BLaER1 (cell line): ENCODE results near the gene ARL4A.
A peak's percentile ranks its signal among the peaks of the same experiment; 100 is the strongest.
"Not testable (repeated sequence)": the region's sequence is repeated elsewhere in the genome, so short reads cannot be mapped to it uniquely, and the experiment has no call there.

Source experiments
- H3K27ac ChIP-seq: shearing (Covaris generic); formaldehyde crosslinking; 2 replicates; pipeline ENCODE4 v1.8.1; 2022
- H3K27me3 ChIP-seq: shearing (Covaris generic); formaldehyde crosslinking; 2 replicates; pipeline ENCODE4 v1.8.1; 2022
- H3K36me3 ChIP-seq: shearing (Covaris generic); formaldehyde crosslinking; 2 replicates; pipeline ENCODE4 v1.8.1; 2022
- H3K4me1 ChIP-seq: shearing (Covaris generic); formaldehyde crosslinking; 2 replicates; pipeline ENCODE4 v1.8.1; 2022
- H3K4me2 ChIP-seq: shearing (Covaris generic); formaldehyde crosslinking; 2 replicates; pipeline ENCODE4 v1.8.1; 2022
- H3K4me3 ChIP-seq: shearing (Covaris generic); formaldehyde crosslinking; 2 replicates; pipeline ENCODE4 v1.8.1; 2022
- H3K9ac ChIP-seq: shearing (Covaris generic); formaldehyde crosslinking; 2 replicates; pipeline ENCODE4 v1.8.1; 2022
- H3K9me3 ChIP-seq: shearing (Covaris generic); formaldehyde crosslinking; 2 replicates; pipeline ENCODE4 v1.8.1; 2022
- H4K20me1 ChIP-seq: shearing (Covaris generic); formaldehyde crosslinking; 2 replicates; pipeline ENCODE4 v1.8.1; 2022
- Cebpa-rat ChIP-seq: shearing (Covaris generic); IDR thresholded peaks from 2 replicates; pipeline ENCODE4 v1.8.1; 2022

Gene ARL4A

DNA sequence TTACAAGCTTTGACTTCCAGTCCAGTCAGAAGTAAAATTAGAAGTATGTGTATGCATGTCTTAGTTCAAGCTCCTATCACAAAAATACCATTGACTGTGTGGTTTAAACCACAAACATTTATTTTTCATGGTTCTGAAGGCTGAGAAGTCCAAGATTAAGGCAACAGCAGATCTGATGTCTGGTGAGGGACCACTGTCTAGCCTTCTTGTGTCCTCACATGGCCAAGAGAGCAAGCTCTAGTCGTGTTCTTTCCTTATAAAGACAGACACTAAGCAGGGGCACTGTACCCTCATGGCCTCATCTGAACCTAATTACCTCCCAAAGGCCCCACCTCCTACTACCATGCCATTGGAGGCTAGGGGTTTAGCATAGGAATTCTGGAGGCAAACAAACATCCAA lies 41.3 kb upstream of the ARL4A start:
- Histone ChIP-seq H4K20me1 (no peaks in the 10 kb centered on the region), H3K27me3 (no peaks in the 10 kb centered on the region), H3K36me3 (no peaks in the 10 kb centered on the region), H3K27ac (no peak overlapping the region), H3K9me3 (no peaks in the 10 kb centered on the region), H3K4me3 (no peak overlapping the region), H3K9ac (no peak overlapping the region), H3K4me2 (no peak overlapping the region), H3K4me1 (0 out of 2 replicates have a peak, but pooled peaks cover 6% of the 10 kb centered on the region)
- TF ChIP-seq Cebpa-rat: no peak

DNA sequence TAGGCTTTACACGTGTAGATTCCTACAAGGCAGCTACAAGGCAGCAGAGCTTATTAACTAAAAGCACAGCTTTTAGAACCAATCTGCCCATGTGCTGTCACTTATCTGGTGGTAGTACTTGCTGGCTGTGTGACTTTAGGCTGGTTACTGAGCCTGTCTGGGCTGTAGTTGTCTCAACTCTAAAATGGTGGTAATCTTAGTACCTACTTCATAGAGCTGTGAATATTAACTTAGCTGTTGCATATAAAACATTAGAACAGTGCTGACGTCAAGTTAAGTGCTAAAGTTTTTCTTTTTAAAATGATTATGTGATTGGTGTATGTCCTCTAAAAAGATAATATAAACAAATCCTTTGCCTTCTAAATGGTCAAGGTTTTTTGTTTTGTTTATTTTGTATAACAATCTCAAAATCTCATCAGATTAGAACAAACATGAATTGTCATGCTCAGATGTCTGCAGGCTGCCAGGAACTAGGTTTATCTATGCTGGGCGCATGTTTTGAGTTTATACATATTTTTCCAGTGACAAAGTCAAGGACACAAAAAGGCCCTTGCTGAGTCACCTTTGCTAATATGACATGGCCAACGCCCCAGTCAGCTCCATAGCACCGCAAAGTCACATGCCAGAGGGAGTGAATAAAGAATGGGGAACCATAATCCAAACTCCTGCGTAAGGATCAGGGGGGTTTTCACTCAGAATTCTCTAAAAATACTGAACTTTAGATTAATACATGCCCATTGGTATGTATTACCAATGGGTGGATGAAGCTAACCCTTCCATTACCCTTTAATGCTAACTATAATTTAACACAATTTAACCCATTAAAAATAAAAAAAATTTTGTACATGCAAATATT lies 39.8 kb upstream of the ARL4A start:
- TF ChIP-seq Cebpa-rat: no peak
- Histone ChIP-seq H3K9me3 (no peaks in the 10 kb centered on the region), H3K36me3 (no peaks in the 10 kb centered on the region), H3K4me3 (no peak overlapping the region), H4K20me1 (no peaks in the 10 kb centered on the region), H3K27ac (no peak overlapping the region), H3K4me2 (no peak overlapping the region), H3K27me3 (no peaks in the 10 kb centered on the region), H3K4me1 (0 out of 2 replicates have a peak, but pooled peaks cover 6% of the 10 kb centered on the region), H3K9ac (no peak overlapping the region)

DNA sequence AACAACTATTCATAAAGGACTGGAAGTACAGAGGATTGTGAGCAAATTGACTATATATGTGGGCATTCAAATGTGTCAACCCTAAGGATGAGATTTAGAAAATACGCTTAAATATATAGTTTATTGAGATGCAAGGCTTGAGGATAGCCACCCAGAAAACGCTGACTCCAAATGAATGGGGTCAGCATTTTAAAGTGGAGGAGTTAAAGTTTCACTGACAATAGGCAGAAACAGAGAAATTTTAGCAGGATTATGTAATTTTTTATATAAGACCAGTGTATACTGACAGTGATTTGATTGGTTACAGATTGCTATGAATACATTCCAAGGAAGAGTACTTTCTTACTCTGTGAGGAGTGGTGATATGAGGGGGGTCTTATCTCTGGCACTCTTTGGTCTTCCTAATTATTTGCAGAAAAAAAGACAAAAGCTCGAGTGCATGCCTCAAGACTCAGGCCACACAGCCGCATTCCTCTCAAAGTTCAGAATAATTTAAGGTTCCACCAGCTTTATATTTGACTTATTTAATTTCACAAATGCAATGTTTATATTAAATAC lies 38.6 kb upstream of the ARL4A start:
- H3K27ac ChIP-seq: no peak overlapping the region
- H3K4me3 ChIP-seq: no peak overlapping the region
- no peaks in the 10 kb centered on the region for H3K27me3 ChIP-seq
- no peak overlapping the region for H3K4me2 ChIP-seq
- 0 out of 2 replicates have a peak, but pooled peaks cover 6% of the 10 kb centered on the region for H3K4me1 ChIP-seq
- no peaks in the 10 kb centered on the region for H3K9me3 ChIP-seq
- H3K36me3 ChIP-seq: no peaks in the 10 kb centered on the region
- H4K20me1 ChIP-seq: no peaks in the 10 kb centered on the region
- TF ChIP-seq Cebpa-rat: no peak
- no peak overlapping the region for H3K9ac ChIP-seq

DNA sequence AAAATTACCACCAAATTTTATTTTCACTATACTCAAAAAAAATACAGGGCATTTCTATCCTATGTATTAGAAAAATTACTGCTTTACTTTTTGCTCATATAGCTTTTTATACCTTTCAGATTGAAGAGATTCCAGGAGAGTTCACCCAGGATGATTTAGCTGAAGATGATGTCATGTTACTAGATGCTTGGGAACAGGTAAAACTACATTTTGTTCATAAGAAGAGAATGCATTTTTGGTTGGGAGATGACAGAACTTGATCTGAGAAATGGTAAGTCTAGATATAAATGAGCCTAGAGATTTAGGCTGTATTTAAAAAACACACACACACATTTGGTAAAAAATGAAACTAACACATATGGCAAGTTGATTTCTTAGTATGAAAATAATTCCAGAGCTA lies 38.1 kb upstream of the ARL4A start:
- no peak for TF ChIP-seq Cebpa-rat
- Histone ChIP-seq H3K27ac (no peak overlapping the region), H3K4me1 (0 out of 2 replicates have a peak, but pooled peaks cover 6% of the 10 kb centered on the region)

DNA sequence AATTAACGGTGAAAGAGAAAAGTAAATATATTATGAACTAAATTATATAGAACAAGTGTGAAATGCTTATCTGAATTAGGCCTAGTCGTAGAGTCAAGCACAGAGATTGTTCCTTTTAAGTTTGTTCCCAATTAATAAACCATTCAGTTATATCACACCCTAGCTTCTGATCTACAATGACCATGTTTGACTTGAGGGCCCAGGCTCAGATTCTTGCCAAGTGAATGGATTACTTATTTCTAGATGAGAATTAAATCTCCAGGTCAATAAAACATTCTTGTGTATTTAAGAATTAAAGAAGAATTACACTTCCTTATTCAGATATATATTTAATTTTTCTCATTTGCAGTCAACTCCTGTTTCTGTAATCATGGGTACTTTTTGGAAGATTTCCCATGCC lies 37.4 kb upstream of the ARL4A start:
- no peaks in the 10 kb centered on the region for H4K20me1 ChIP-seq
- H3K4me2 ChIP-seq: peak overlapping the region; percentile 18

More for the DNA sequence above, 38.1 kb upstream of the ARL4A start:
- Histone ChIP-seq H3K4me3 (no peak overlapping the region), H3K9ac (no peak overlapping the region), H3K9me3 (no peaks in the 10 kb centered on the region), H3K4me2 (peak overlapping the region; percentile 18; the same call in 1 of the 2 replicates), H4K20me1 (no peaks in the 10 kb centered on the region), H3K36me3 (no peaks in the 10 kb centered on the region), H3K27me3 (no peaks in the 10 kb centered on the region)

DNA sequence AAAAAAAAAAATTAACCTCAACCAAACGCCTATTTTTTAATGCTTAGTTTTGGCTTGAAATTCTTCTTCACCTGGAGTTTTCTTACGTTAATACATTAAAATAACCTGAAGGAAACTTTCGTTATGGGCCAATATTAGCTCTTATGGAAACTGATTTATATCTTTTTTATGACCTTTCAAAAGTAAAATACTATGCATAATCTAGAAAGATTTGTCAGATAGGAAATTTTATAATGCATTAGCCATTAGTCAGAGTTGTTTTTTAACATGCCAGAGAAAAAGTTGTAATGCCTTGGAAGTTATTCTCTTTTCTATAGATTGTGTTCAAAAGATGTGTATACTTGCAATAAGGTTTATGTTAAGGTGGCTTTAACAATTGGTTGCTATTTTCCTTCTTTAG lies 34.3 kb upstream of the ARL4A start:
- Histone ChIP-seq H3K27ac (no peak overlapping the region), H3K27me3 (no peaks in the 10 kb centered on the region), H3K36me3 (no peaks in the 10 kb centered on the region), H3K4me1 (0 out of 2 replicates have a peak, but pooled peaks cover 6% of the 10 kb centered on the region), H3K4me3 (no peak overlapping the region), H4K20me1 (no peaks in the 10 kb centered on the region), H3K9ac (no peak overlapping the region), H3K4me2 (no peak overlapping the region), H3K9me3 (no peaks in the 10 kb centered on the region)
- TF ChIP-seq Cebpa-rat: no peak

More for the DNA sequence above, 37.4 kb upstream of the ARL4A start:
- Histone ChIP-seq H3K36me3 (no peaks in the 10 kb centered on the region), H3K9me3 (no peaks in the 10 kb centered on the region), H3K4me1 (0 out of 2 replicates have a peak, but pooled peaks cover 6% of the 10 kb centered on the region), H3K27ac (no peak overlapping the region), H3K4me3 (no peak overlapping the region), H3K9ac (no peak overlapping the region), H3K27me3 (no peaks in the 10 kb centered on the region)
- no peak for TF ChIP-seq Cebpa-rat

DNA sequence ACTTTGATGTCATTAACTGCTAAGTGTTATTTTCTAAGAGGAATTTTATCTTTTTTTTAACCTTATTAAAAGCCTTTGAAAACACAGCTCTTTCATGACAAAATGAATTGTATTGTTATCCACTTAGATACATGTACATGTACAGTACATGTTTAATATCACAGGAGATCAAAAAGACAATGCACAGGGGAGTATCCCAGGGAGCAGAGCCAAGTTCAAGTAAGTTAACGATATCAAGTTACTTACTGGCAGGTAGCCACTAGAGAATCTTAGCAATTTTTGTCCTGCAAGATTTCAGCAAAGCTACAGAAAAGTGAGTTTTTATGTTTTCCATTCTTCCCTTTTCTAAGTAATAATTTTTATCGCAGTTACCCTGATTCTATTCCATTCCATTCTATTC lies 33.9 kb upstream of the ARL4A start:
- TF ChIP-seq Cebpa-rat: no peak
- Histone ChIP-seq H3K9ac (no peak overlapping the region), H3K4me3 (no peak overlapping the region), H3K27ac (no peak overlapping the region), H3K4me1 (0 out of 2 replicates have a peak, but pooled peaks cover 6% of the 10 kb centered on the region), H3K36me3 (no peaks in the 10 kb centered on the region), H4K20me1 (no peaks in the 10 kb centered on the region), H3K9me3 (no peaks in the 10 kb centered on the region), H3K27me3 (no peaks in the 10 kb centered on the region), H3K4me2 (no peak overlapping the region)

DNA sequence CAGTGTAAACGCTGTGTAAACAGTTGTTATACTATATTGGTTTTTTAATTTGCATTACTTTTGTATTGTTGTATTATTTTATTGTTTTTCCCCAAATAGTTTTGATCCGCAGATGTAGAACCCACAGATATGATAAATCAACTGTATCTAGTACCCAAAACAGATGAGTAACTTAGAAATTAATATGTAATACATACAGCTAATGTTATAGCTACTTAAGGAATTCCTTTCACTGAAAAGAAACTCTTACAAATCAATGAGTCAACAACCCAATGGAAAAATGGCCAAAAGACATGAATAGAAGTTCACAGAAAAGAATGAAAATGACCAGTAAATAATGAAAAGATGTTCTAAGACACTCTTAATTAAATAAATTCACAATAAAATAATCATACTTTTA lies 32.3 kb upstream of the ARL4A start:
- H3K9me3 ChIP-seq: no peaks in the 10 kb centered on the region
- no peak for TF ChIP-seq Cebpa-rat
- H3K4me3 ChIP-seq: no peak overlapping the region
- no peak overlapping the region for H3K27ac ChIP-seq
- no peaks in the 10 kb centered on the region for H3K27me3 ChIP-seq
- no peaks in the 10 kb centered on the region for H3K4me1 ChIP-seq
- no peak overlapping the region for H3K4me2 ChIP-seq
- H3K9ac ChIP-seq: no peak overlapping the region
- H4K20me1 ChIP-seq: no peaks in the 10 kb centered on the region
- H3K36me3 ChIP-seq: no peaks in the 10 kb centered on the region

DNA sequence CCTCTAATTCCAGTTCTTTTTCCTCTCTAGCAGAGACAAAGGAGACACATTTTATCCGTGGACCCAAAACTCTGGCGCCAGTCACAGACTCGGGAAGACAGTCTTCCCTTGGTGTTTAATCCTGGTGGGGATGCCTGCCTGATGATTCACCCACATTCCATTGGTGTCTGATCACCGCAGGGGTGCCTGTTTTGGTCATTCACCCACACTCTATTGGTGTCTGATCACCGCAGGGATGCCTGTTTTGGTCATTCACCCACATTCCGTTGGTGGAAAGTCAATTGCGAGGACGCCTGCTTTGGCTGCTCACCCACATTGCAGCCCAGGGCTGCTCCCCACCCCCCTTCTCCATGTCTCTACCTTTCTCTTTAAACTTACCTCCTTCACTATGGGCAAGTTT lies 27.0 kb upstream of the ARL4A start:
- H4K20me1 ChIP-seq, H3K27me3 ChIP-seq, H3K9me3 ChIP-seq, H3K27ac ChIP-seq, H3K36me3 ChIP-seq, H3K4me2 ChIP-seq, H3K4me1 ChIP-seq, H3K9ac ChIP-seq, H3K4me3 ChIP-seq: not testable (repeated sequence)

DNA sequence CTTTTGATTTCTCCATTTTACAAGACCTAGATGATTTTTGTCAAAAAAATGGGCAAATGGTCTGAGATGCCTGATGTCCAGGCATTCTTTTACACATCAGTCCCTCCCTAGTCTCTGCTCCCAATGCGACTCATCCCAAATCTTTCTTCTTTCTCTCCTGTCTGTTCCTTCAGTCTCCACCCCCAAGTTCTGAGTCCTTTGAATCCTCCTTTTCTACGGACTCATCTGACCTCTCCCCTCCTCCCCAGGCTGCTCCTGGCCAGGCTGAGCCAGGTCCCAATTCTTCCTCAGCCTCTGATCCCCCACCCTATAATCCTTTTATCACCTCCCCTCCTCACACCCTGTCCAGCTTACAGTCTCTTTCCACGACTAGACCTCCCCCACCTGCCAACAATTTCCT lies 26.4 kb upstream of the ARL4A start:
- not testable (repeated sequence) for H3K4me2 ChIP-seq, H3K4me3 ChIP-seq

More for the DNA sequence above, 26.4 kb upstream of the ARL4A start:
- H4K20me1 ChIP-seq, H3K27ac ChIP-seq, H3K4me1 ChIP-seq, H3K9me3 ChIP-seq, H3K27me3 ChIP-seq, H3K9ac ChIP-seq, H3K36me3 ChIP-seq: not testable (repeated sequence)
